ENCODE data around the gene USP22. TPM values are rescaled to one million over a fixed set of nuclear protein-coding genes. Genes with fewer than 3 reads are reported as not detected.

USP22 gene
- total RNA-seq, 1 experiment from 2014 or later, result 210 TPM

GRCh38 chr17:21089933-21090901 lies 47.4 kb upstream of the USP22 start:
- ATAC-seq (no peak), DNase-seq (ENCODE audit: low read depth, low spot score) (no peak)
- H3K27ac ChIP-seq (ENCODE audit: low read depth, low read length), result no peak overlapping the region
- no peak overlapping the region for H2AFZ ChIP-seq (ENCODE audit: low read depth, low read length, poor library complexity, severe bottlenecking)
- no peak overlapping the region for H3K9ac ChIP-seq (ENCODE audit: low read length)
- RAD21 ChIA-PET (ENCODE audit: low non-redundant PET in 1 of 2, low total read pairs in 2 of 2, uncharacterized antibody in 2 of 2, unreplicated experiment in 2 of 2), result no interaction called here
- no peaks in the 10 kb centered on the region for H4K20me1 ChIP-seq (ENCODE audit: insufficient read depth)
- peaks cover 0 to 5% of the 10 kb centered on the region in 2 experiments; a peak in 1 of 4 replicates for H3K4me1 ChIP-seq (ENCODE audit: control insufficient read depth in 1 of 2, insufficient read depth in 2 of 2, low read length in 2 of 2)
- H3K9me2 ChIP-seq (ENCODE audit: insufficient read depth), result no peaks in the 10 kb centered on the region
- CTCF ChIA-PET, result interaction anchor here (0.6 kb wide), 1 partner anchor 52 kb away, joined by 3 read pairs; no protein-coding TSS in a partner anchor
- H3K4me2 ChIP-seq (ENCODE audit: low read length), result no peak overlapping the region
- no peaks in the 10 kb centered on the region for H3K9me3 ChIP-seq (ENCODE audit: control insufficient read depth in 1 of 2, insufficient read depth in 1 of 2, low read depth in 1 of 2, low read length in 2 of 2)
- H3K79me2 ChIP-seq (ENCODE audit: insufficient read depth, low read length), result no peaks in the 10 kb centered on the region
- H3K27me3 ChIP-seq (ENCODE audit: insufficient read depth, low read length), result no peaks in the 10 kb centered on the region
- no peaks in the 10 kb centered on the region for H3K36me3 ChIP-seq (ENCODE audit: control insufficient read depth in 1 of 2, insufficient read depth in 2 of 2, low read length in 2 of 2)
- BruUV-seq (replicated peaks), result no TSS peak
- intact Hi-C loops (cut with micrococcal nuclease), result no loop called here
- POLR2A ChIA-PET, result no interaction called here
- no peak overlapping the region for H3K4me3 ChIP-seq (replicated peaks in 1 of 2; ENCODE audit: low read depth in 1 of 2, low read length in 2 of 2)
- TF ChIP-seq POLR2AphosphoS5 (IDR thresholded peaks at IDR 0.05; ENCODE audit: low read depth, low read length), result no peak

GRCh38 chr17:21089145-21089544 lies 46.3 kb upstream of the USP22 start:
- Histone ChIP-seq H3K9me2 (ENCODE audit: insufficient read depth) (no peaks in the 10 kb centered on the region), H2AFZ (ENCODE audit: low read depth, low read length, poor library complexity, severe bottlenecking) (no peak overlapping the region), H3K27ac (ENCODE audit: low read depth, low read length) (no peak overlapping the region), H3K36me3 (ENCODE audit: control insufficient read depth in 1 of 2, insufficient read depth in 2 of 2, low read length in 2 of 2) (no peaks in the 10 kb centered on the region), H4K20me1 (ENCODE audit: insufficient read depth) (no peaks in the 10 kb centered on the region), H3K4me3 (replicated peaks in 1 of 2; ENCODE audit: low read depth in 1 of 2, low read length in 2 of 2) (no peak overlapping the region), H3K9me3 (ENCODE audit: control insufficient read depth in 1 of 2, insufficient read depth in 1 of 2, low read depth in 1 of 2, low read length in 2 of 2) (no peaks in the 10 kb centered on the region), H3K4me1 (ENCODE audit: control insufficient read depth in 1 of 2, insufficient read depth in 2 of 2, low read length in 2 of 2) (peaks cover 0 to 5% of the 10 kb centered on the region in 2 experiments; a peak in 1 of 4 replicates), H3K79me2 (ENCODE audit: insufficient read depth, low read length) (no peaks in the 10 kb centered on the region), H3K9ac (ENCODE audit: low read length) (no peak overlapping the region), H3K4me2 (ENCODE audit: low read length) (no peak overlapping the region; the same call in 1 of the 2 replicates), H3K27me3 (ENCODE audit: insufficient read depth, low read length) (no peaks in the 10 kb centered on the region)
- ATAC-seq (no peak), DNase-seq (ENCODE audit: low read depth, low spot score) (no peak)
- ChIA-PET CTCF (no interaction called here), POLR2A (no interaction called here), RAD21 (ENCODE audit: low non-redundant PET in 1 of 2, low total read pairs in 2 of 2, uncharacterized antibody in 2 of 2, unreplicated experiment in 2 of 2) (no interaction called here)
- BruUV-seq (replicated peaks), result no TSS peak
- TF ChIP-seq FOSL1 (IDR thresholded peaks at IDR 0.05; ENCODE audit: low read depth), result no peak
- no peak for TF ChIP-seq EGR1 (IDR thresholded peaks at IDR 0.05; ENCODE audit: low read depth)
- no peak for TF ChIP-seq ATF3 (IDR thresholded peaks at IDR 0.05)
- intact Hi-C loops (cut with micrococcal nuclease), result no loop called here
